NCI-H345 treated with DMSO at 0.1 percent for 48 hours (cell line): ENCODE measurements around the gene PRSS58.

ENCODE experiments used
- DNase-seq: peaks from one replicate; lab custom pipeline; 2025; ENCODE audit not compliant: unreplicated experiment; lab: John Stamatoyannopoulos, UW

The PRSS58 gene

GRCh38 chr7:142257958-142258357, at the start of gene PRSS58:
PRSS58 (minus strand) TSS chr7:142258058; CDS start chr7:142257707, 351 bp downstream.
- DNase-seq, result no peak

- no peak for DNase-seq
These were observed 49.5 kb upstream of the PRSS58 start for GRCh38 chr7:142307246-142307900.

GRCh38 chr7:142303650-142304049, 45.8 kb upstream of the PRSS58 start:
- no peak for DNase-seq

- DNase-seq, result no peak
These were observed 44.2 kb upstream of the PRSS58 start for GRCh38 chr7:142301923-142302550.

GRCh38 chr7:142301299-142301698, 43.4 kb upstream of the PRSS58 start:
- no peak for DNase-seq

GRCh38 chr7:142300689-142301088, 42.8 kb upstream of the PRSS58 start:
- no peak for DNase-seq

GRCh38 chr7:142299237-142299781, 41.5 kb upstream of the PRSS58 start:
- DNase-seq, result no peak

- DNase-seq, result no peak
These were observed 40.8 kb upstream of the PRSS58 start for GRCh38 chr7:142298627-142299026.

GRCh38 chr7:142298009-142298408, 40.2 kb upstream of the PRSS58 start:
- no peak for DNase-seq

GRCh38 chr7:142280263-142280662, 22.4 kb upstream of the PRSS58 start:
- no peak for DNase-seq

GRCh38 chr7:142279601-142280000, 21.7 kb upstream of the PRSS58 start:
- no peak for DNase-seq

GRCh38 chr7:142275028-142275427, 17.2 kb upstream of the PRSS58 start:
- DNase-seq, result no peak

- no peak for DNase-seq
These were observed 15.0 kb upstream of the PRSS58 start for GRCh38 chr7:142272841-142273240.

- DNase-seq, result no peak
These were observed 5.9 kb upstream of the PRSS58 start for GRCh38 chr7:142263598-142264380.

- DNase-seq, result no peak
These were observed 7.2 kb downstream of the PRSS58 start for GRCh38 chr7:142250705-142251104.

- no peak for DNase-seq
These were observed 7.9 kb downstream of the PRSS58 start for GRCh38 chr7:142249918-142250317.

- no peak for DNase-seq
These were observed 9.4 kb downstream of the PRSS58 start for GRCh38 chr7:142248166-142249160.

- DNase-seq, result no peak
These were observed 14.0 kb downstream of the PRSS58 start for GRCh38 chr7:142243823-142244222.

GRCh38 chr7:142240546-142240945, 17.3 kb downstream of the PRSS58 start:
- no peak for DNase-seq

- no peak for DNase-seq
These were observed 26.1 kb downstream of the PRSS58 start for GRCh38 chr7:142231716-142232115.
